ENCODE data around the gene CYP4F3. TPM values are rescaled to one million over a fixed set of nuclear protein-coding genes. Genes with fewer than 3 reads are reported as not detected.

Gene CYP4F3
- polyA plus RNA-seq, 1 donor from 2014 or later: not detected

Other genes with a start within 250 kb of the CYP4F3 start
- 99.6 TPM for gene AKAP8L, start 221.9 kb upstream of the CYP4F3 start, polyA plus RNA-seq
- gene WIZ, start 190.9 kb upstream of the CYP4F3 start, polyA plus RNA-seq: 1.8 TPM
- 27.0 TPM for gene RASAL3, start 176.4 kb upstream of the CYP4F3 start, polyA plus RNA-seq
- not detected for gene PGLYRP2, start 161.4 kb upstream of the CYP4F3 start, polyA plus RNA-seq
- gene CYP4F22, start 132.4 kb upstream of the CYP4F3 start, polyA plus RNA-seq: not detected
- not detected for gene CYP4F8, start 25.7 kb upstream of the CYP4F3 start, polyA plus RNA-seq
- gene CYP4F12, start 32.2 kb downstream of the CYP4F3 start, polyA plus RNA-seq: not detected
- not detected for gene OR10H2, start 87.1 kb downstream of the CYP4F3 start, polyA plus RNA-seq
- gene OR10H3, start 97.1 kb downstream of the CYP4F3 start, polyA plus RNA-seq: not detected
- not detected for gene OR10H5, start 146.8 kb downstream of the CYP4F3 start, polyA plus RNA-seq
- gene OR10H1, start 174.8 kb downstream of the CYP4F3 start, polyA plus RNA-seq: not detected

All from IgD-negative memory B cell (primary cell).